Nephron progenitor cell (in vitro differentiated cells): ENCODE results near the gene AK8.

Experiments used
- DNase-seq: peaks from one replicate; pipeline ENCODE4 v3.0.0; 2021
- H3K27ac Mint-ChIP-seq: 2 replicates; pipeline ENCODE4 v1.8.0; 2021; ENCODE audit warnings: mild to moderate bottlenecking, moderate library complexity, mixed read lengths
- H3K27me3 Mint-ChIP-seq: 2 replicates; pipeline ENCODE4 v1.8.0; 2021; ENCODE audit warnings: mild to moderate bottlenecking, low read depth, mixed read lengths; ENCODE audit not compliant: poor library complexity
- H3K36me3 Mint-ChIP-seq: 2 replicates; pipeline ENCODE4 v1.8.0; 2021; ENCODE audit warnings: low read depth, mixed read lengths
- H3K4me1 Mint-ChIP-seq: 2 replicates; pipeline ENCODE4 v1.8.0; 2021; ENCODE audit warnings: mixed read lengths
- H3K4me3 Mint-ChIP-seq: 2 replicates; pipeline ENCODE4 v1.8.0; 2021; ENCODE audit warnings: mild to moderate bottlenecking, moderate library complexity, mixed read lengths
- H3K9me3 Mint-ChIP-seq: 2 replicates; pipeline ENCODE4 v1.8.0; 2021; ENCODE audit warnings: mild to moderate bottlenecking, moderate library complexity, mixed read lengths
- CTCF ChIP-seq: fragments of 200-600 bp; sonication (generic); IDR thresholded peaks from 2 replicates; pipeline ENCODE4 v1.5.0; 2021; ENCODE audit warnings: antibody characterized with exemption

Gene AK8

GRCh38 chr9:132732326-132733259 lies 145.5 kb downstream of the AK8 start:
- peak overlapping the region; percentile 7 for H3K27ac Mint-ChIP-seq
- no peaks in the 10 kb centered on the region for H3K9me3 Mint-ChIP-seq
- peaks cover 13% of the 10 kb centered on the region for H3K27me3 Mint-ChIP-seq
- DNase-seq, result no peak
- no peak for TF ChIP-seq CTCF
- peaks cover 26% of the 10 kb centered on the region for H3K4me1 Mint-ChIP-seq
- H3K4me3 Mint-ChIP-seq, result no peak overlapping the region
- H3K36me3 Mint-ChIP-seq, result no peaks in the 10 kb centered on the region

GRCh38 chr9:132731230-132731629 lies 146.9 kb downstream of the AK8 start:
- peaks cover 8% of the 10 kb centered on the region for H3K27me3 Mint-ChIP-seq
- no peak for TF ChIP-seq CTCF
- no peak overlapping the region for H3K27ac Mint-ChIP-seq
- no peak for DNase-seq
- H3K4me3 Mint-ChIP-seq, result no peak overlapping the region
- H3K9me3 Mint-ChIP-seq, result no peaks in the 10 kb centered on the region
- H3K36me3 Mint-ChIP-seq, result no peaks in the 10 kb centered on the region
- peaks cover 26% of the 10 kb centered on the region for H3K4me1 Mint-ChIP-seq

- no peaks in the 10 kb centered on the region for H3K9me3 Mint-ChIP-seq
- no peak overlapping the region for H3K4me3 Mint-ChIP-seq
- no peak for DNase-seq
- H3K36me3 Mint-ChIP-seq, result no peaks in the 10 kb centered on the region
- peaks cover 8% of the 10 kb centered on the region for H3K27me3 Mint-ChIP-seq
- TF ChIP-seq CTCF, result no peak
- H3K4me1 Mint-ChIP-seq, result peaks cover 25% of the 10 kb centered on the region
- H3K27ac Mint-ChIP-seq, result no peak overlapping the region
Measured at GRCh38 chr9:132730054-132731033, 147.7 kb downstream of the AK8 start.

- no peaks in the 10 kb centered on the region for H3K36me3 Mint-ChIP-seq
- H3K4me1 Mint-ChIP-seq, result peaks cover 21% of the 10 kb centered on the region
- no peak overlapping the region for H3K4me3 Mint-ChIP-seq
- H3K27ac Mint-ChIP-seq, result no peak overlapping the region
- H3K9me3 Mint-ChIP-seq, result no peaks in the 10 kb centered on the region
- no peak for TF ChIP-seq CTCF
- no peak for DNase-seq
- peaks cover 8% of the 10 kb centered on the region for H3K27me3 Mint-ChIP-seq
Measured at GRCh38 chr9:132729235-132729890, 148.7 kb downstream of the AK8 start.

GRCh38 chr9:132728497-132728896 lies 149.6 kb downstream of the AK8 start:
- H3K36me3 Mint-ChIP-seq, result no peaks in the 10 kb centered on the region
- H3K4me3 Mint-ChIP-seq, result no peak overlapping the region
- peaks cover 24% of the 10 kb centered on the region for H3K4me1 Mint-ChIP-seq
- TF ChIP-seq CTCF, result no peak
- H3K27ac Mint-ChIP-seq, result no peak overlapping the region
- H3K9me3 Mint-ChIP-seq, result no peaks in the 10 kb centered on the region
- no peak for DNase-seq
- H3K27me3 Mint-ChIP-seq, result peaks cover 8% of the 10 kb centered on the region
